Gastrocnemius medialis (tissue), 4 donors: ENCODE results near the gene ABCC4.

Experiments
- POLR2A ChIP-seq, 2 donors: fragments of 450-650 bp; IDR thresholded peaks; one replicate each; pipeline ENCODE4 v1.6.1; 2017; ENCODE audit warnings: antibody characterized with exemption in 2 of 2, mild to moderate bottlenecking in 2 of 2, moderate library complexity in 2 of 2
- TF ChIP-seq, protein P1 (sequence below), 5 experiments: fragments of 450-650 bp in 3 of 5; fragments of 200-600 bp in 2 of 5; sonication (generic) in 2 of 5; IDR thresholded peaks in 4 of 5; conservative IDR thresholded peaks in 1 of 5; 1 replicate in 4 of 5; 2 replicates in 1 of 5; pipeline ENCODE4 v1.5.1; 2016 to 2019; ENCODE audit warnings: antibody characterized with exemption in 5 of 5, mild to moderate bottlenecking in 3 of 5, moderate library complexity in 3 of 5

DNA sequence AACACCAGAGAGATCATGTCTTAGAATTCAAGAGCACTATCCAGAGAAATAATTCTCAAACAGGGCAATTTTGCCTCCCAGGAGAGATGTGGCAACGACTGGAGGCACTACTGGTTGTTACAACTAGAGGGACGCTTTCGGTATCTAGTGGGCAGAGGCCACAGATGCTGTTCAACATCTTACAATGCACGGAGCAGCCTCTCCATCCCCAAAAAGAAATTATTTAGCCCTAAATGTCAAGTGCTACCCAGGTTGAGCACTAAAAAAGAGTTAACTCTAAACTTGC, 78.6 kb downstream of the ABCC4 start:
- TF ChIP-seq, protein P1, sequence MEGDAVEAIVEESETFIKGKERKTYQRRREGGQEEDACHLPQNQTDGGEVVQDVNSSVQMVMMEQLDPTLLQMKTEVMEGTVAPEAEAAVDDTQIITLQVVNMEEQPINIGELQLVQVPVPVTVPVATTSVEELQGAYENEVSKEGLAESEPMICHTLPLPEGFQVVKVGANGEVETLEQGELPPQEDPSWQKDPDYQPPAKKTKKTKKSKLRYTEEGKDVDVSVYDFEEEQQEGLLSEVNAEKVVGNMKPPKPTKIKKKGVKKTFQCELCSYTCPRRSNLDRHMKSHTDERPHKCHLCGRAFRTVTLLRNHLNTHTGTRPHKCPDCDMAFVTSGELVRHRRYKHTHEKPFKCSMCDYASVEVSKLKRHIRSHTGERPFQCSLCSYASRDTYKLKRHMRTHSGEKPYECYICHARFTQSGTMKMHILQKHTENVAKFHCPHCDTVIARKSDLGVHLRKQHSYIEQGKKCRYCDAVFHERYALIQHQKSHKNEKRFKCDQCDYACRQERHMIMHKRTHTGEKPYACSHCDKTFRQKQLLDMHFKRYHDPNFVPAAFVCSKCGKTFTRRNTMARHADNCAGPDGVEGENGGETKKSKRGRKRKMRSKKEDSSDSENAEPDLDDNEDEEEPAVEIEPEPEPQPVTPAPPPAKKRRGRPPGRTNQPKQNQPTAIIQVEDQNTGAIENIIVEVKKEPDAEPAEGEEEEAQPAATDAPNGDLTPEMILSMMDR (IDR thresholded peaks at IDR 0.05 in 4 of 5, conservative IDR thresholded peaks at IDR 0.05 in 1 of 5) = no peak
- TF ChIP-seq POLR2A (IDR thresholded peaks at IDR 0.05) = no peak
